ENCODE data around the gene LDB2. TPM values are rescaled to one million over a fixed set of nuclear protein-coding genes. Genes with fewer than 3 reads are reported as not detected.

Gene LDB2
- total RNA-seq, 1 donor from 2014 or later, result not detected

DNA sequence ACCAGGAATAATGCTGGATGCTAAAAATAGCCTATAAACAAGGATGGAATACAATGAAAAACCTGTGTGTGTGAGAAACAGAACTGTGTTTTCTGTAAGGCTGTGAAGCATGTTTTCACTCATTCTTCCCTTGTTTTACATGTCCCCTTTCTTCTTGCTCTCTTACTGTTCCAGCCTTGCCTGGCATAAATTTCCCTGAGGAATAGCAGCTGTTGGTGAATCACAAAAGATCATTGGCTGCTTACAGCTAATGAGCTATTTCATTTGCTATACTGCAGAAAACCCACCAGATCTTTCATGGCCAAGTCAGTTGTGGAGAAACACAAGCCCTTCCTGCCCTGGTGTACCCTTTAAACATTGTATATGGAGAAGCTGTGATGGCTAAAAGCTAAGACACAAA lies 91.1 kb downstream of the LDB2 start:
- TF ChIP-seq, protein P1, sequence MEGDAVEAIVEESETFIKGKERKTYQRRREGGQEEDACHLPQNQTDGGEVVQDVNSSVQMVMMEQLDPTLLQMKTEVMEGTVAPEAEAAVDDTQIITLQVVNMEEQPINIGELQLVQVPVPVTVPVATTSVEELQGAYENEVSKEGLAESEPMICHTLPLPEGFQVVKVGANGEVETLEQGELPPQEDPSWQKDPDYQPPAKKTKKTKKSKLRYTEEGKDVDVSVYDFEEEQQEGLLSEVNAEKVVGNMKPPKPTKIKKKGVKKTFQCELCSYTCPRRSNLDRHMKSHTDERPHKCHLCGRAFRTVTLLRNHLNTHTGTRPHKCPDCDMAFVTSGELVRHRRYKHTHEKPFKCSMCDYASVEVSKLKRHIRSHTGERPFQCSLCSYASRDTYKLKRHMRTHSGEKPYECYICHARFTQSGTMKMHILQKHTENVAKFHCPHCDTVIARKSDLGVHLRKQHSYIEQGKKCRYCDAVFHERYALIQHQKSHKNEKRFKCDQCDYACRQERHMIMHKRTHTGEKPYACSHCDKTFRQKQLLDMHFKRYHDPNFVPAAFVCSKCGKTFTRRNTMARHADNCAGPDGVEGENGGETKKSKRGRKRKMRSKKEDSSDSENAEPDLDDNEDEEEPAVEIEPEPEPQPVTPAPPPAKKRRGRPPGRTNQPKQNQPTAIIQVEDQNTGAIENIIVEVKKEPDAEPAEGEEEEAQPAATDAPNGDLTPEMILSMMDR (IDR thresholded peaks at IDR 0.05; ENCODE audit: unreplicated experiment), result no peak
- H3K9me3 Mint-ChIP-seq (ENCODE audit: low read depth), result no peaks in the 10 kb centered on the region
- H3K4me3 Mint-ChIP-seq (ENCODE audit: low read depth), result no peak overlapping the region
- H3K27ac Mint-ChIP-seq, result no peak overlapping the region
- H3K27me3 Mint-ChIP-seq, result peaks cover 9% of the 10 kb centered on the region
- H3K36me3 Mint-ChIP-seq (ENCODE audit: insufficient read depth), result no peaks in the 10 kb centered on the region
- H3K4me1 Mint-ChIP-seq (ENCODE audit: low read depth), result no peaks in the 10 kb centered on the region
- no peak for DNase-seq (ENCODE audit: low spot score, unreplicated experiment)

DNA sequence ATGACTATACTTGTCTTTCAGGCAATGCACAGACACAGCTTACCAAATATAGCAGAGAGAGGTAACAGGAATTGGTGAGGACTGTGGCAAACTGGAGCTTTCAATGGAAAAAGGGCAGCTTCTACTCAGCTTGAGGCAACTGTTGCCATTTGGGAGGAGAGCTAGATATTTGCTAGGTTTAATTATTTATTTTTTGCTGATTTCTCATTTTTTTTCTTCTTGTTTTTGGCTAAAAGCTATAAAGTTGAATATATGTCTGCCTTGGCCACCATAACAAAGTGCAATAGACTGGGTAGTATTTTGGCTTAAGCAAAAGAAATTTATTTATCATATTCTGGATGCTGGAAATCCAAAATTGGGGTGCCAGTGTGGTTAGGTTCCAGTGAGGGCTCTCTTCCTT lies 93.9 kb downstream of the LDB2 start:
- Mint-ChIP-seq H3K36me3 (ENCODE audit: insufficient read depth) (no peaks in the 10 kb centered on the region), H3K9me3 (ENCODE audit: low read depth) (peaks cover 3% of the 10 kb centered on the region), H3K27me3 (peaks cover 9% of the 10 kb centered on the region), H3K27ac (no peak overlapping the region), H3K4me3 (ENCODE audit: low read depth) (no peak overlapping the region), H3K4me1 (ENCODE audit: low read depth) (no peaks in the 10 kb centered on the region)
- no peak for DNase-seq (ENCODE audit: low spot score, unreplicated experiment)
- TF ChIP-seq, protein P1 (IDR thresholded peaks at IDR 0.05; ENCODE audit: unreplicated experiment), result no peak

DNA sequence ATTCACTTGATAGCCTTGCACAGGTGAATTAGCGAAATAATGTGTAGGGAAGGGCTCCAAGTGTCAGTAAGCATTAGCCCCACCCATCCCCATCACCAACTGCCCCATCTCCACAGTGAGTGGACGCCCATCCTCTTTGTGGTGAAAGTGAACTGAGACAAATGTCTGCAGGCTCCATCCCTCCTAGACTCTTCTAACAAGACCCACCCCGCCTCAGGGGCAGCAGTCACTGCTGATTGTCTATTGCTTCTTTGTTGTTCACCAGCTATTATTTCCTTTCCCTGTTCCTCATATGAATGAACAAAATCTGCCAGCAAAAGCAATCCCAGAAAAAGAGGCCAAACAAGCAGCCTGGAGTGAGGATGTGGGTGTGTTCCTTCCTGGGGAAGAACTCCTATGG lies 96.4 kb downstream of the LDB2 start:
- TF ChIP-seq, protein P1 (IDR thresholded peaks at IDR 0.05; ENCODE audit: unreplicated experiment), result no peak
- H3K9me3 Mint-ChIP-seq (ENCODE audit: low read depth), result peaks cover 3% of the 10 kb centered on the region
- H3K4me3 Mint-ChIP-seq (ENCODE audit: low read depth), result no peak overlapping the region
- H3K36me3 Mint-ChIP-seq (ENCODE audit: insufficient read depth), result no peaks in the 10 kb centered on the region
- no peaks in the 10 kb centered on the region for H3K27me3 Mint-ChIP-seq
- no peaks in the 10 kb centered on the region for H3K4me1 Mint-ChIP-seq (ENCODE audit: low read depth)
- DNase-seq (ENCODE audit: low spot score, unreplicated experiment), result no peak
- H3K27ac Mint-ChIP-seq, result no peak overlapping the region

DNA sequence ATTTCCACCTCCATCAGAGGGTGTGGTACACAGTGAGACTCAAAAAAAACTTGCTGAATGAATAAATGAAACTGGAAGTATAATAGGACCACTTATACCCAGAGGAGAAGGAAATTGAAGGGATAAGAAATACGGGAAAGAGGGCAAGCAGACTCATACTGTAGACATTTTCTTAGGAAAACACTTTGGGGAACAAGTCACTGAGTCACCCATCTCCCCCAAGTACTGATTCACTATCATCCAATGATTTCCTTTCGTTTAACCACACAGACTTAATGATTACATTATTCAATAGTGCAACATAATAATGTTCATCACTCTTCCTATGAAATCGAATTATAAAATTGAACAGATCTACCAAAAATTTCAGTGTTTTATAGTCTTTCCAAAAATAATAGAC lies 97.1 kb downstream of the LDB2 start:
- Mint-ChIP-seq H3K27me3 (no peaks in the 10 kb centered on the region), H3K9me3 (ENCODE audit: low read depth) (peaks cover 3% of the 10 kb centered on the region)

DNA sequence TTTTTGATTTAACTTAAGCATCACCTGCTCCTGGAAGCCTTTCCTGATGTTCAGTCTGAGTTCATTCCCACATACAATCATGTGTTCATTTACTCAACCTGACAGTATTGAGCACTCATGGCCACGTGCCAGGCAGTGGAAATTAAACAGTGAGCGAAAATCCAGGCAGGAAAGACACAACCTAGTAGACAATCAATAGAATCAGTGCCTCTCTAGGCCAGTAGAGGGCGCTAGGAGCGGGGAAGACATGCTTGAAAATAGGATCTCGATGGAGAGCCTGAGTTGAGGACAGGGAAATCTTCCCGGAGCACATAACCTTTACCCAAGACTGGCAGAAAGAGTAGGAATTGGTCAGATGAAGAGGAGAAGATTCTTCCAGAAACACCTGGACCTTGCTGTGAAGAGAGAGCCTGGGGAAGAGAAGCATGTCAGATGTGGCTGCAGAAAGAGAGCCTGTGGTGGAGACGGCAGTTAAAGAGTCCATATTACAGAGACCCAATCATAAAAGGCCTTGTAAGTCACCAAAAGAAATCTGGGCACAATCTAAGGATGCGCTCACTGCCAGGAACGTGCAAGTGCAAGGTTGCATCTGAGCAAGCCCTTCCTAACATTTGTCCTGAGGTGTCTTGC lies 103.5 kb downstream of the LDB2 start:
- no peak overlapping the region for H3K4me3 Mint-ChIP-seq (ENCODE audit: low read depth)
- H3K9me3 Mint-ChIP-seq (ENCODE audit: low read depth), result no peaks in the 10 kb centered on the region
- H3K4me1 Mint-ChIP-seq (ENCODE audit: low read depth), result peaks cover 1% of the 10 kb centered on the region
- TF ChIP-seq, protein P1 (IDR thresholded peaks at IDR 0.05; ENCODE audit: unreplicated experiment), result peak; percentile 78
- H3K27ac Mint-ChIP-seq, result no peak overlapping the region
- peak; percentile 49 for DNase-seq (ENCODE audit: low spot score, unreplicated experiment)
- no peaks in the 10 kb centered on the region for H3K36me3 Mint-ChIP-seq (ENCODE audit: insufficient read depth)
- peaks cover 22% of the 10 kb centered on the region for H3K27me3 Mint-ChIP-seq

More for the DNA sequence above, 97.1 kb downstream of the LDB2 start:
- H3K27ac Mint-ChIP-seq, result no peak overlapping the region
- H3K36me3 Mint-ChIP-seq (ENCODE audit: insufficient read depth), result no peaks in the 10 kb centered on the region
- TF ChIP-seq, protein P1 (IDR thresholded peaks at IDR 0.05; ENCODE audit: unreplicated experiment), result no peak
- no peak for DNase-seq (ENCODE audit: low spot score, unreplicated experiment)
- no peaks in the 10 kb centered on the region for H3K4me1 Mint-ChIP-seq (ENCODE audit: low read depth)
- no peak overlapping the region for H3K4me3 Mint-ChIP-seq (ENCODE audit: low read depth)

Data from progenitor cell of endocrine pancreas (in vitro differentiated cells).